Lower leg skin (tissue), 4 donors: Measurements from ENCODE around the gene EGFLAM. TPM values are rescaled to one million over a fixed set of nuclear protein-coding genes. Genes with fewer than 3 reads are reported as not detected.

Source experiments
- DNase-seq, 2 donors: peaks; one replicate each; pipeline ENCODE4 v3.0.0-alpha.2; 2019; ENCODE audit warnings: low spot score in 2 of 2
- H3K4me3 ChIP-seq: fragments of 200-600 bp; sonication (generic); 2 replicates; pipeline ENCODE4 v1.5.1; 2017; ENCODE audit warnings: mild to moderate bottlenecking, low read depth; ENCODE audit not compliant: poor library complexity, severe bottlenecking
- CTCF ChIP-seq, 3 donors: fragments of 450-650 bp; IDR thresholded peaks; one replicate each; pipeline ENCODE4 v1.5.1; 2016; ENCODE audit warnings: antibody characterized with exemption in 3 of 3, mild to moderate bottlenecking in 3 of 3, moderate library complexity in 2 of 3
- POLR2A ChIP-seq, 2 donors: fragments of 450-650 bp; IDR thresholded peaks; one replicate each; pipeline ENCODE4 v1.6.1; 2016 to 2017; ENCODE audit warnings: antibody characterized with exemption in 2 of 2, mild to moderate bottlenecking in 1 of 2, moderate library complexity in 1 of 2
- WGBS, 2 donors: methylation state at CpG; one replicate each; pipeline ENCODE4 v1.1.5; 2018; 5-methylcytosine and 5-hydroxymethylcytosine counted together
- intact Hi-C: fragments of 100-400 bp; cut with DNase I; formaldehyde crosslinking; loops from one replicate; pipeline ENCODE4 v1.15.0; 2023; ENCODE audit warnings: low total_unique reads
- total RNA-seq, 4 donors: library from RNA; depleted of rRNA; stranded (reverse); fragments of >200 nt; gene quantifications; one replicate each; pipeline ENCODE4 v1.1.0, GENCODE V29; 2016

EGFLAM gene
- total RNA-seq, 4 donors from 2014 or later = 0.72 to 4.4 (median 2.7) TPM

DNA sequence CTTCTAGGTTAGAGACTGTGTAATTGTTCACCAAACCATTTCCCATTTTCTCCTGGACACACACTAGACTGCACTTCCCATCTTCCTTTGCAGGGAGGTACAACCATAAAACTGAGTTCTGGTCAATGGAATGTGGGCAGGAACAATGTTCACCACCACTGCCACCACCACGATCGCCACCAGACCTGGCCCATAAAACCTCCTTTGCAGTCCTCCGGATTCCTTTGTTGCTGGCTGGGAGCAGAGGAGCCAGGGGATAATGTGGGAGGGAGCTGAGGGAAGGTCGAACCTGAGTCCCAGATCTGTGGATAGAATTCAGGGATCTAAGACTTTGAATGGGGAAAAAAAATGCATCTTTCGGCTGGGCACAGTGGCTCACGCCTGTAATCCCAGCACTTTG lies 29.4 kb upstream of the EGFLAM start:
- intact Hi-C loops = no loop called here
- 68 to 75% methylated on average over 6 of the region's 6 CpGs for WGBS, 2 donors
- TF ChIP-seq POLR2A (IDR thresholded peaks at IDR 0.05) = no peak
- no peak for TF ChIP-seq CTCF (IDR thresholded peaks at IDR 0.05)
- no peak overlapping the region for H3K4me3 ChIP-seq
- no peak for DNase-seq

DNA sequence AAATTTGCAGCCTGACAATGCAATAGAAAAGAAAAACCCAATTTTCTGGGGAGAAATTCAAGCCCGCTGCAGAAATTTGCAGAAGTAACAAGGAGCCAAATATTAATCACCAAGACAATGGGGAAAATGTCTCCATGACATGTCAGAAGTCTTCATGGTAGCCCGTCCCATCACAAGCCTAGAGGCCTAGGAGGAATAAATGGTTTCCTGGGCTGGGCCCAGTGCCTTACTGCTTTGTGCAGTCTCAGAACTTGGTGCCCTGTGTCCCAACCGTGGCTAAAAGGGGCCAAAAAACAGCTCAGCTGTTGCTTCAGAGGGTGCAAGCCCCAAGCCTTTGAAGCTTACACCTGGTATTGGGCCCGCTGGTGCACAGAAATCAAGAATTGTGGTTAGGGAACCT lies 23.6 kb upstream of the EGFLAM start:
- 78 to 92% methylated on average over 4 of the region's 4 CpGs for WGBS, 2 donors
- H3K4me3 ChIP-seq = no peak overlapping the region
- TF ChIP-seq CTCF (IDR thresholded peaks at IDR 0.05) = no peak
- TF ChIP-seq POLR2A (IDR thresholded peaks at IDR 0.05) = no peak
- intact Hi-C loops = no loop called here
- DNase-seq = no peak

DNA sequence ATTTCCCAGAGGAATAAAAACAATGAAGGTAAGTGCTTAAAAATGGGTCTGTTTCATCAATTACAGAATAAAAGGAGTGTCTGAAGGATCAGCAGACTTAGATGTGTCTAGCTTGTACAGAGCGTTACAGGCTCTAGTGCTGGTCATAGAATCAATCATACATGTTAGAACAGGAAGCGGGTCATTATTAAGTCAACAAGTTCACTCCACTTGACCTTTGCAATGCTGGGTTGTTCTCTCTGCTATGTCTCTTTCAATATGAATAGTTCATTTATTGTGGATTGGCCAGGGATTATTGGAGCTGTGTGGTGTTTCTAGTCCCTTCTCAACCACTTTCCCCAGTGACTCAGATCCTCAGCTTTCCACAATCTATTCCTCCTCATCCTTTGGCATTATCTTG lies 20.7 kb upstream of the EGFLAM start:
- no peak overlapping the region for H3K4me3 ChIP-seq
- DNase-seq = no peak
- 36 to 38% methylated on average over 2 of the region's 2 CpGs for WGBS, 2 donors
- TF ChIP-seq POLR2A (IDR thresholded peaks at IDR 0.05) (no peak), CTCF (IDR thresholded peaks at IDR 0.05) (no peak)
- intact Hi-C loops = no loop called here

GRCh38 chr5:38240212-38240611 lies 18.1 kb upstream of the EGFLAM start:
- intact Hi-C loops = no loop called here
- no peak for TF ChIP-seq POLR2A (IDR thresholded peaks at IDR 0.05)
- no peak for TF ChIP-seq CTCF (IDR thresholded peaks at IDR 0.05)
- DNase-seq = no peak
- whole genome bisulfite sequencing, 2 donors = 45 to 63% methylated on average over 1 of the region's 1 CpG
- no peak overlapping the region for H3K4me3 ChIP-seq

GRCh38 chr5:38241655-38242054 lies 16.7 kb upstream of the EGFLAM start:
- 62 to 70% methylated on average over 5 of the region's 5 CpGs for WGBS, 2 donors
- DNase-seq = no peak
- intact Hi-C loops = no loop called here
- H3K4me3 ChIP-seq = no peak overlapping the region
- TF ChIP-seq POLR2A (IDR thresholded peaks at IDR 0.05) (no peak), CTCF (IDR thresholded peaks at IDR 0.05) (no peak)

DNA sequence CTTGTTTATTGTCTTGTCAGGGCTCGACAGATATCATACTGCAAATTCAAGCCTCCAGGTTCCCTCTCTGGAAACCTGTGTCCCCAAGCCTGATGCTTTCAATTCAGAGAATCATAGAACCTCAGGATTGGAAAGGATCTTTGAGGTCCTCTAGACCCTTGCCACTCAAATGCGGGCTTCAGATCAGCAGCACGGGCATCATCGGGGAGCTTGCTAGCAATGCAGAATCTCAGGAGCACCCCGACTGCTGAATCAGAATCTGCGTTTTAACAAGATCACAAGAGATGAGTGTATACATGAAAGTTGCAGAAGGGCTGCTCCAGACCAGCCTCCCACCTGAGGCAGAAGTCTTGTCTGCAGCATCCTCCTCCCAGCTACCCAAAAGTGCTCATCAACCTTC lies 13.1 kb upstream of the EGFLAM start:
- no peak for DNase-seq
- H3K4me3 ChIP-seq = no peak overlapping the region
- TF ChIP-seq CTCF (IDR thresholded peaks at IDR 0.05) = no peak
- no peak for TF ChIP-seq POLR2A (IDR thresholded peaks at IDR 0.05)
- WGBS, 2 donors = 88 to 90% methylated on average over 6 of the region's 6 CpGs
- intact Hi-C loops = no loop called here
